Renal pelvis (tissue), 4 donors: ENCODE data around the gene GATA3. TPM values are rescaled to one million over a fixed set of nuclear protein-coding genes. Genes with fewer than 3 reads are reported as not detected.
A peak's percentile ranks its signal among the peaks of the same experiment; 100 is the strongest.

ENCODE experiments used
- DNase-seq: peaks from one replicate; pipeline ENCODE4 v3.0.0-alpha.2; 2013
- polyA plus RNA-seq, 3 donors: library from polyadenylated mRNA; unstranded; fragments of 120-200 nt; gene quantifications; one replicate each; pipeline ENCODE4 v1.2.1, GENCODE V29; 2013; ENCODE audit not compliant: insufficient read length in 3 of 3

The GATA3 gene
- polyA plus RNA-seq, 3 donors, result 101 to 118 (median 118) TPM

GRCh38 chr10:8049045-8049864 lies 5.2 kb upstream of the GATA3 start:
- DNase-seq, result no peak

- DNase-seq, result no peak
Measured at GRCh38 chr10:8049865-8050555, 4.5 kb upstream of the GATA3 start.

GRCh38 chr10:8050556-8051108 lies 3.9 kb upstream of the GATA3 start:
- no peak for DNase-seq

GRCh38 chr10:8051109-8051821 lies 3.2 kb upstream of the GATA3 start:
- no peak for DNase-seq

GRCh38 chr10:8051851-8052257 lies 2.6 kb upstream of the GATA3 start:
- DNase-seq, result no peak

- no peak for DNase-seq
Measured at GRCh38 chr10:8052341-8052955, 2.0 kb upstream of the GATA3 start.

- DNase-seq, result no peak
Measured at GRCh38 chr10:8052956-8053445, 1.5 kb upstream of the GATA3 start.

GRCh38 chr10:8053446-8054243 lies 843 bp upstream of the GATA3 start:
- peak; percentile 87 for DNase-seq

- no peak for DNase-seq
Measured at GRCh38 chr10:8054244-8054493, 319 bp upstream of the GATA3 start.

GRCh38 chr10:8055420-8056349 lies 1.2 kb downstream of the GATA3 start:
- DNase-seq, result no peak

GRCh38 chr10:8056378-8056777 lies 1.9 kb downstream of the GATA3 start:
- no peak for DNase-seq

- DNase-seq, result no peak
Measured at GRCh38 chr10:8056871-8057331, 2.4 kb downstream of the GATA3 start.

GRCh38 chr10:8057636-8058273 lies 3.3 kb downstream of the GATA3 start:
- DNase-seq, result no peak

- DNase-seq, result no peak
Measured at GRCh38 chr10:8058274-8059111, 4.0 kb downstream of the GATA3 start.

GRCh38 chr10:8059191-8059936 lies 4.9 kb downstream of the GATA3 start:
- no peak for DNase-seq

GRCh38 chr10:8060010-8060703 lies 5.7 kb downstream of the GATA3 start:
- no peak for DNase-seq

- no peak for DNase-seq
Measured at GRCh38 chr10:8060704-8061121, 6.2 kb downstream of the GATA3 start.
